GM12878 (cell line): ENCODE data around the gene CD38. TPM values are rescaled to one million over a fixed set of nuclear protein-coding genes. Genes with fewer than 3 reads are reported as not detected.
A peak's percentile ranks its signal among the peaks of the same experiment; 100 is the strongest.

Experiments used
- ATAC-seq: fragments of 200-7000 bp; cut with Tn5 transposase; 3 replicates; pipeline ENCODE4 v1.9.1; 2020; ENCODE audit warnings: mild to moderate bottlenecking, moderate library complexity
- BruUV-seq: library from RNA; stranded (reverse); fragments of 400-500 nt; replicated peaks from 2 replicates; lab custom pipeline; 2021; lab: Mats Ljungman, UMichigan
- CTCF ChIA-PET: fragments of 300-600 bp; sonication (Branson Sonifier 250); formaldehyde crosslinking; extraction: SDS; loops from one replicate; lab custom pipeline; 2021; ENCODE audit warnings: inconsistent platforms; lab: Yijun Ruan, JAX
- POLR2A ChIA-PET: fragments of 350-600 bp; formaldehyde crosslinking; extraction: SDS; loops from one replicate; lab custom pipeline; 2021; ENCODE audit warnings: inconsistent platforms; lab: Charles Lee
- RAD21 ChIA-PET: fragments of 300-600 bp; sonication (Branson Sonifier 250); formaldehyde crosslinking; loops from one replicate; lab custom pipeline; 2023; ENCODE audit warnings: antibody characterized with exemption; ENCODE audit not compliant: unreplicated experiment; lab: Charles Lee
- SMC1A ChIA-PET: fragments of 300-600 bp; sonication (Branson Sonifier 250); formaldehyde crosslinking; loops from one replicate; lab custom pipeline; 2023; ENCODE audit not compliant: unreplicated experiment, uncharacterized antibody; lab: Charles Lee
- DNase-seq: peaks from one replicate; pipeline ENCODE4 v3.0.0-alpha.2; 2011; ENCODE audit warnings: low read depth, low spot score
- FAIRE-seq: peaks from 3 replicates; lab custom pipeline; 2011; peaks lifted over from hg19 to GRCh38; lab: Jason Lieb, UNC
- H2AFZ ChIP-seq: 2 replicates; pipeline ENCODE4 v1.6.0; 2011; ENCODE audit warnings: low read depth, low read length, control low read depth; ENCODE audit not compliant: control insufficient read depth
- H3K27ac ChIP-seq: 2 replicates; pipeline ENCODE4 v1.5.1; 2011; ENCODE audit warnings: control low read depth; ENCODE audit not compliant: control insufficient read depth, insufficient read depth
- H3K27me3 ChIP-seq, 2 experiments: replicated peaks in 1 of 2; 2 replicates each; pipeline versions ENCODE4 v1.6.0 to v1.6.1; 2011; ENCODE audit warnings: low read length in 1 of 2; ENCODE audit not compliant: control insufficient read depth in 2 of 2, insufficient read depth in 2 of 2
- H3K36me3 ChIP-seq, 2 experiments: 2 replicates each; pipeline ENCODE4 v1.5.1; 2011; ENCODE audit warnings: low read length in 1 of 2; ENCODE audit not compliant: control insufficient read depth in 2 of 2, insufficient read depth in 2 of 2
- H3K4me1 ChIP-seq: 2 replicates; pipeline ENCODE4 v1.6.1; 2011; ENCODE audit warnings: mild to moderate bottlenecking, low read length, moderate library complexity, mixed read lengths; ENCODE audit not compliant: control insufficient read depth, insufficient read depth
- H3K4me2 ChIP-seq: 2 replicates; pipeline ENCODE4 v1.6.0; 2011; ENCODE audit warnings: control low read depth; ENCODE audit not compliant: control insufficient read depth, insufficient read depth
- H3K4me3 ChIP-seq: fragments of 200-600 bp; sonication (generic); 2 replicates; pipeline ENCODE4 v1.5.1; 2016
- H3K79me2 ChIP-seq: 2 replicates; pipeline ENCODE4 v1.6.0; 2011; ENCODE audit warnings: low read length; ENCODE audit not compliant: control insufficient read depth, insufficient read depth
- H3K9ac ChIP-seq: 2 replicates; pipeline ENCODE4 v1.8.0; 2011; ENCODE audit warnings: low read length, control low read depth, mixed read lengths; ENCODE audit not compliant: control insufficient read depth, insufficient read depth
- H3K9me3 ChIP-seq: replicated peaks from 3 replicates; pipeline ENCODE4 v1.5.1; 2011; ENCODE audit warnings: mild to moderate bottlenecking, low read length; ENCODE audit not compliant: control insufficient read depth, insufficient read depth
- H4K20me1 ChIP-seq: 2 replicates; pipeline ENCODE4 v1.6.0; 2011; ENCODE audit not compliant: control insufficient read depth, insufficient read depth
- BCL11A ChIP-seq: IDR thresholded peaks from 2 replicates; pipeline ENCODE4 v1.6.1; 2011; ENCODE audit warnings: low read depth, low read length
- CREM ChIP-seq: IDR thresholded peaks from 2 replicates; pipeline ENCODE4 v1.6.1; 2014; ENCODE audit warnings: antibody characterized with exemption, low read depth
- ESRRA ChIP-seq: IDR thresholded peaks from 2 replicates; pipeline ENCODE4 v1.6.1; 2012; ENCODE audit warnings: mild to moderate bottlenecking, low read length, improper control_type of control experiment
- FOXM1 ChIP-seq: IDR thresholded peaks from 2 replicates; pipeline ENCODE4 v1.6.1; 2012; ENCODE audit warnings: low read depth, mild to moderate bottlenecking, inconsistent platforms, low read length, moderate library complexity
- HCFC1 ChIP-seq: fragments of 150-350 bp; IDR thresholded peaks from 2 replicates; pipeline ENCODE4 v1.6.1; 2014; ENCODE audit warnings: low read length
- MTA3 ChIP-seq: IDR thresholded peaks from 2 replicates; pipeline ENCODE4 v1.6.1; 2012; ENCODE audit warnings: low read length, inconsistent platforms, borderline replicate concordance
- NBN ChIP-seq: fragments of 450-650 bp; IDR thresholded peaks from 2 replicates; pipeline ENCODE4 v1.6.1; 2016
- RELA ChIP-seq: fragments of 450-650 bp; IDR thresholded peaks from 2 replicates; pipeline ENCODE4 v1.8.0; 2014; ENCODE audit warnings: borderline replicate concordance; ENCODE audit not compliant: partially characterized antibody
- SP1 ChIP-seq: IDR thresholded peaks from one replicate; pipeline ENCODE4 v1.6.1; 2011; ENCODE audit warnings: low read depth, low read length
- SREBF2 ChIP-seq: IDR thresholded peaks from 2 replicates; pipeline ENCODE4 v1.6.1; 2012; ENCODE audit warnings: mild to moderate bottlenecking, low read length
- SUPT20H ChIP-seq: IDR thresholded peaks from 2 replicates; pipeline ENCODE4 v1.6.1; 2011; ENCODE audit warnings: low read depth, mild to moderate bottlenecking, low read length, moderate library complexity, borderline replicate concordance; ENCODE audit not compliant: control insufficient read depth
- ZBTB11 ChIP-seq: fragments of 450-650 bp; formaldehyde crosslinking; IDR thresholded peaks from 2 replicates; pipeline ENCODE4 v1.5.0; 2022; ENCODE audit warnings: mild to moderate bottlenecking, missing genetic modification characterization
- ZNF217 ChIP-seq: fragments of 450-650 bp; IDR thresholded peaks from 2 replicates; pipeline ENCODE4 v1.6.1; 2017; ENCODE audit warnings: antibody characterized with exemption, mild to moderate bottlenecking
- WGBS: methylation state at CpG from one replicate; pipeline ENCODE4 v1.1.6; 2016; ENCODE audit warnings: low lambda C conversion rate; ENCODE audit not compliant: insufficient replicate concordance, insufficient coverage; ENCODE audit errors: missing lambda C conversion rate; 5-methylcytosine and 5-hydroxymethylcytosine counted together
- in situ Hi-C: fragments of 300-500 bp; cut with MboI; formaldehyde crosslinking; loops from 9 replicates; pipeline ENCODE4 v1.14.3; 2018; ENCODE audit warnings: mixed read lengths
- intact Hi-C: fragments of 100-400 bp; cut with micrococcal nuclease; formaldehyde crosslinking; loops from one replicate; pipeline ENCODE4 v1.14.2; 2022; ENCODE audit not compliant: unreplicated experiment
- polyA plus RNA-seq, 11 experiments: library from polyadenylated mRNA; depleted of rRNA in 4 of 11; unstranded in 6 of 11; stranded (reverse) in 5 of 11; fragments of >200 nt; fragmentation: Nextera tagmentation in 4 of 11; fragmentation: Illumina TruSeq in 1 of 11; extraction: Ambion mirVana in 4 of 11; extraction: Trizol in 1 of 11; gene quantifications; 1 replicate in 1 of 11; 2 replicates in 10 of 11; pipeline versions ENCODE4 v1.2.1 to v1.2.3, GENCODE V29; 2011 to 2016; ENCODE audit warnings: inconsistent platforms in 2 of 11, missing spikeins in 2 of 11, low read depth in 1 of 11
- total RNA-seq, 4 experiments: library from RNA; depleted of rRNA in 3 of 4; stranded (reverse); fragments of >200 nt in 3 of 4; fragmentation: Illumina TruSeq in 1 of 4; extraction: Trizol in 1 of 4; gene quantifications; 2 replicates each; pipeline versions ENCODE4 v1.2.1 to v1.2.3, GENCODE V29; 2013 to 2021
- TF ChIP-seq, protein P1 (sequence below), 3 experiments: IDR thresholded peaks in 2 of 3; conservative IDR thresholded peaks in 1 of 3; 2 replicates each; pipeline ENCODE4 v1.5.1; 2011; ENCODE audit warnings: low read depth in 3 of 3, low read length in 3 of 3, mild to moderate bottlenecking in 3 of 3, control low read depth in 2 of 3, moderate library complexity in 2 of 3, inconsistent platforms in 1 of 3, mixed read lengths in 1 of 3; ENCODE audit not compliant: control insufficient read depth in 2 of 3, insufficient read depth in 1 of 3; ENCODE audit errors: extremely low read depth in 1 of 3

Gene CD38
- total and polyA plus RNA-seq, 10 of the 15 experiments (the other 5 are each of a cell fraction or from before 2014, with no cell fraction given): 3.5 to 39.8 (median 12.7) TPM

GRCh38 chr4:15901998-15902397 is 123.9 kb downstream of the CD38 start:
- SMC1A ChIA-PET: interaction anchor here (1.0 kb wide), 1 partner anchor 9 kb away, joined by 3 read pairs; no protein-coding TSS in a partner anchor
- Histone ChIP-seq H3K4me1 (no peaks in the 10 kb centered on the region), H3K36me3 (no peaks in the 10 kb centered on the region), H3K79me2 (no peaks in the 10 kb centered on the region), H3K4me3 (no peak overlapping the region), H4K20me1 (no peaks in the 10 kb centered on the region), H3K4me2 (no peak overlapping the region), H3K27ac (no peak overlapping the region), H3K9me3 (no peaks in the 10 kb centered on the region; the same call in 2 of the 3 replicates), H2AFZ (no peak overlapping the region), H3K27me3 (no peaks in the 10 kb centered on the region), H3K9ac (no peak overlapping the region)
- no TSS peak for BruUV-seq
- DNase-seq (no peak), ATAC-seq (peak; percentile 57), FAIRE-seq (no peak)
- POLR2A ChIA-PET: interaction anchor here (0.5 kb wide), 1 partner anchor 9 kb away, joined by 3 read pairs; no protein-coding TSS in a partner anchor
- CTCF ChIA-PET: interaction anchor here (0.9 kb wide), 1 partner anchor 96 kb away, joined by 3 read pairs; no protein-coding TSS in a partner anchor
- intact Hi-C loops (no loop called here), in situ Hi-C loops (no loop called here)
- TF ChIP-seq BCL11A: 0 out of 2 replicates have a peak, but pooled peaks have one; percentile 16
- TF ChIP-seq HCFC1: no peak
- WGBS: 0% methylated on average over 2 of the region's 2 CpGs
- RAD21 ChIA-PET: no interaction called here

- WGBS: 47% methylated on average over 2 of the region's 2 CpGs
- CTCF ChIA-PET: interaction anchor here (1.3 kb wide), 2 partner anchors 21 to 97 kb away, joined by 3 to 7 read pairs; no protein-coding TSS in a partner anchor
- H3K4me1 ChIP-seq: no peaks in the 10 kb centered on the region
- no peak overlapping the region for H3K9ac ChIP-seq
- no peaks in the 10 kb centered on the region for H3K36me3 ChIP-seq
- BruUV-seq: no TSS peak
- in situ Hi-C loops: no loop called here
- H3K4me3 ChIP-seq: no peak overlapping the region
- H3K4me2 ChIP-seq: no peak overlapping the region
- SMC1A ChIA-PET: no interaction called here
- POLR2A ChIA-PET: no interaction called here
- DNase-seq (no peak), ATAC-seq (no peak), FAIRE-seq (no peak)
- intact Hi-C loops: no loop called here
- H3K79me2 ChIP-seq: no peaks in the 10 kb centered on the region
- no peak overlapping the region for H2AFZ ChIP-seq
- no peaks in the 10 kb centered on the region for H3K27me3 ChIP-seq
- no peak overlapping the region for H3K27ac ChIP-seq
- H3K9me3 ChIP-seq: no peaks in the 10 kb centered on the region; the same call in 2 of the 3 replicates
- RAD21 ChIA-PET: no interaction called here
- H4K20me1 ChIP-seq: no peaks in the 10 kb centered on the region
- no peak for TF ChIP-seq CREM
- TF ChIP-seq, protein P1, sequence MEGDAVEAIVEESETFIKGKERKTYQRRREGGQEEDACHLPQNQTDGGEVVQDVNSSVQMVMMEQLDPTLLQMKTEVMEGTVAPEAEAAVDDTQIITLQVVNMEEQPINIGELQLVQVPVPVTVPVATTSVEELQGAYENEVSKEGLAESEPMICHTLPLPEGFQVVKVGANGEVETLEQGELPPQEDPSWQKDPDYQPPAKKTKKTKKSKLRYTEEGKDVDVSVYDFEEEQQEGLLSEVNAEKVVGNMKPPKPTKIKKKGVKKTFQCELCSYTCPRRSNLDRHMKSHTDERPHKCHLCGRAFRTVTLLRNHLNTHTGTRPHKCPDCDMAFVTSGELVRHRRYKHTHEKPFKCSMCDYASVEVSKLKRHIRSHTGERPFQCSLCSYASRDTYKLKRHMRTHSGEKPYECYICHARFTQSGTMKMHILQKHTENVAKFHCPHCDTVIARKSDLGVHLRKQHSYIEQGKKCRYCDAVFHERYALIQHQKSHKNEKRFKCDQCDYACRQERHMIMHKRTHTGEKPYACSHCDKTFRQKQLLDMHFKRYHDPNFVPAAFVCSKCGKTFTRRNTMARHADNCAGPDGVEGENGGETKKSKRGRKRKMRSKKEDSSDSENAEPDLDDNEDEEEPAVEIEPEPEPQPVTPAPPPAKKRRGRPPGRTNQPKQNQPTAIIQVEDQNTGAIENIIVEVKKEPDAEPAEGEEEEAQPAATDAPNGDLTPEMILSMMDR (IDR thresholded peaks at IDR 0.05 in 2 of 3, conservative IDR thresholded peaks at IDR 0.05 in 1 of 3; ENCODE audit: control insufficient read depth in 2 of 3, extremely low read depth in 1 of 3, insufficient read depth in 1 of 3, low read depth in 3 of 3, low read length in 3 of 3): no peak
- TF ChIP-seq ZNF217: no peak
- no peak for TF ChIP-seq ZBTB11
- TF ChIP-seq MTA3: no peak
- no peak for TF ChIP-seq FOXM1
- no peak for TF ChIP-seq SUPT20H
- TF ChIP-seq RELA: no peak
- no peak for TF ChIP-seq NBN
- no peak for TF ChIP-seq ESRRA
- TF ChIP-seq SP1: no peak
- TF ChIP-seq SREBF2: no peak
These were observed 124.6 kb downstream of the CD38 start for GRCh38 chr4:15902746-15903145.
